H1 (cell line): ENCODE data around the gene PCDHA1. TPM values are rescaled to one million over a fixed set of nuclear protein-coding genes. Genes with fewer than 3 reads are reported as not detected.

ENCODE experiments used
- CTCF ChIA-PET: fragments of 300-600 bp; sonication (Branson Sonifier 250); formaldehyde crosslinking; loops from one replicate; lab custom pipeline; 2021; ENCODE audit not compliant: partially characterized antibody; lab: Charles Lee
- POLR2A ChIA-PET: fragments of 300-600 bp; sonication (Branson Sonifier 250); formaldehyde crosslinking; loops from one replicate; lab custom pipeline; 2021; ENCODE audit warnings: inconsistent platforms; ENCODE audit not compliant: partially characterized antibody; lab: Charles Lee
- DNase-seq, 2 experiments: peaks; one replicate each; pipeline versions ENCODE4 v3.0.0 to v3.0.0-alpha.2; 2010 to 2022; ENCODE audit warnings: low spot score in 2 of 2, low read depth in 1 of 2, mixed read lengths in 1 of 2
- FAIRE-seq: peaks from 2 replicates; lab custom pipeline; 2011; peaks lifted over from hg19 to GRCh38; lab: Jason Lieb, UNC
- H2AFZ ChIP-seq: 2 replicates; pipeline ENCODE4 v1.8.1; 2012; ENCODE audit warnings: low read length, inconsistent platforms
- H2AK5ac ChIP-seq: 2 replicates; pipeline ENCODE4 v1.6.1; 2013; ENCODE audit warnings: low read depth, low read length
- H2BK120ac ChIP-seq: replicated peaks from 2 replicates; pipeline ENCODE3; 2013; ENCODE audit warnings: low read depth, low read length, inconsistent platforms
- H2BK12ac ChIP-seq: 2 replicates; pipeline ENCODE4 v1.6.1; 2013; ENCODE audit warnings: low read depth, low read length
- H2BK15ac ChIP-seq: 2 replicates; pipeline ENCODE4 v1.6.1; 2013; ENCODE audit warnings: low read length
- H2BK20ac ChIP-seq: 2 replicates; pipeline ENCODE4 v1.6.1; 2013; ENCODE audit warnings: low read length
- H2BK5ac ChIP-seq: 2 replicates; pipeline ENCODE4 v1.6.1; 2013; ENCODE audit warnings: low read depth, low read length
- H3K14ac ChIP-seq: 2 replicates; pipeline ENCODE4 v1.6.1; 2013; ENCODE audit warnings: inconsistent platforms; ENCODE audit not compliant: insufficient read length
- H3K18ac ChIP-seq: 2 replicates; pipeline ENCODE4 v1.6.1; 2013; ENCODE audit warnings: low read length; ENCODE audit errors: extremely low read depth
- H3K23ac ChIP-seq: 2 replicates; pipeline ENCODE4 v1.6.1; 2013; ENCODE audit warnings: inconsistent platforms; ENCODE audit not compliant: insufficient read length
- H3K23me2 ChIP-seq: 2 replicates; pipeline ENCODE4 v1.6.1; 2013; ENCODE audit warnings: low read depth, low read length
- H3K27ac ChIP-seq: 2 replicates; pipeline ENCODE4 v1.6.1; 2011; ENCODE audit warnings: low read depth, low read length, inconsistent platforms
- H3K27me3 ChIP-seq, 4 experiments: replicated peaks in 1 of 4; 1 replicate in 1 of 4; 2 replicates in 3 of 4; pipeline versions ENCODE4 v1.6.1 to v1.8.1; 2011 to 2013; ENCODE audit warnings: low read length in 3 of 4, mild to moderate bottlenecking in 3 of 4, inconsistent platforms in 2 of 4, mixed read lengths in 2 of 4, moderate library complexity in 1 of 4; ENCODE audit not compliant: control insufficient read depth in 3 of 4, insufficient read depth in 3 of 4; ENCODE audit errors: extremely low read depth in 1 of 4
- H3K36me3 ChIP-seq, 4 experiments: 2 replicates each; pipeline versions ENCODE4 v1.6.1 to v1.8.1; 2011 to 2013; ENCODE audit warnings: mild to moderate bottlenecking in 4 of 4, low read length in 3 of 4, moderate library complexity in 2 of 4, control low read depth in 1 of 4, inconsistent platforms in 1 of 4; ENCODE audit not compliant: insufficient read depth in 4 of 4, control insufficient read depth in 2 of 4
- H3K4ac ChIP-seq: replicated peaks from 2 replicates; pipeline ENCODE3; 2013; ENCODE audit warnings: low read length, low read depth, mixed read lengths, inconsistent platforms; ENCODE audit not compliant: insufficient read length
- H3K4me1 ChIP-seq, 4 experiments: replicated peaks in 1 of 4; 1 replicate in 1 of 4; 2 replicates in 3 of 4; pipeline versions ENCODE4 v1.6.1 to v1.8.1; 2011 to 2013; ENCODE audit warnings: low read length in 3 of 4, inconsistent platforms in 2 of 4, mixed read lengths in 1 of 4; ENCODE audit not compliant: insufficient read depth in 4 of 4, control insufficient read depth in 3 of 4
- H3K4me2 ChIP-seq, 2 experiments: 2 replicates each; pipeline versions ENCODE4 v1.6.1 to v1.8.1; 2011 to 2013; ENCODE audit warnings: low read depth in 2 of 2, low read length in 2 of 2, control low read depth in 1 of 2, inconsistent platforms in 1 of 2, mild to moderate bottlenecking in 1 of 2; ENCODE audit not compliant: insufficient read depth in 1 of 2
- H3K4me3 ChIP-seq, 4 experiments: fragments of 200-600, 300-600 bp in 1 of 4; sonication (generic), shearing (Covaris generic), sonication (Bioruptor Twin) in 1 of 4; 2 replicates each; pipeline versions ENCODE4 v1.5.1 to v1.8.1; 2011 to 2016; ENCODE audit warnings: low read length in 4 of 4, low read depth in 3 of 4, control low read depth in 2 of 4, inconsistent platforms in 2 of 4, mild to moderate bottlenecking in 2 of 4, mixed read lengths in 1 of 4, moderate library complexity in 1 of 4; ENCODE audit not compliant: insufficient read depth in 2 of 4; ENCODE audit errors: extremely low read depth in 1 of 4
- H3K56ac ChIP-seq: replicated peaks from 2 replicates; pipeline ENCODE3; 2013; ENCODE audit warnings: low read depth, mild to moderate bottlenecking, mixed read lengths, low read length, inconsistent platforms; ENCODE audit not compliant: insufficient read length
- H3K79me1 ChIP-seq: 2 replicates; pipeline ENCODE4 v1.6.1; 2013; ENCODE audit warnings: low read depth, low read length, control low read depth
- H3K79me2 ChIP-seq, 2 experiments: 2 replicates each; pipeline versions ENCODE4 v1.6.1 to v1.8.1; 2012 to 2013; ENCODE audit warnings: low read length in 2 of 2, mild to moderate bottlenecking in 2 of 2, inconsistent platforms in 1 of 2; ENCODE audit not compliant: insufficient read depth in 2 of 2, control insufficient read depth in 1 of 2
- H3K9ac ChIP-seq, 4 experiments: replicated peaks in 1 of 4; 1 replicate in 1 of 4; 2 replicates in 3 of 4; pipeline versions ENCODE4 v1.6.1 to v1.8.1; 2011 to 2013; ENCODE audit warnings: low read depth in 3 of 4, low read length in 3 of 4, control low read depth in 2 of 4, mild to moderate bottlenecking in 2 of 4, moderate library complexity in 2 of 4, inconsistent platforms in 1 of 4; ENCODE audit errors: extremely low read depth in 1 of 4
- H3K9me3 ChIP-seq, 2 experiments: 2 replicates each; pipeline versions ENCODE4 v1.6.1 to v1.8.1; 2012 to 2013; ENCODE audit warnings: mild to moderate bottlenecking in 2 of 2, moderate library complexity in 2 of 2, control low read depth in 1 of 2, inconsistent platforms in 1 of 2, low read depth in 1 of 2, low read length in 1 of 2, mixed read lengths in 1 of 2; ENCODE audit not compliant: insufficient read depth in 2 of 2
- H4K20me1 ChIP-seq, 2 experiments: replicated peaks in 1 of 2; 2 replicates each; pipeline versions ENCODE3 to v1.8.1; 2011 to 2013; ENCODE audit warnings: inconsistent platforms in 2 of 2, low read length in 2 of 2, mild to moderate bottlenecking in 1 of 2; ENCODE audit not compliant: insufficient read depth in 2 of 2, control insufficient read depth in 1 of 2
- H4K5ac ChIP-seq: 2 replicates; pipeline ENCODE4 v1.6.1; 2013; ENCODE audit warnings: low read length, low read depth, mixed read lengths, inconsistent platforms; ENCODE audit not compliant: insufficient read length
- H4K8ac ChIP-seq: 2 replicates; pipeline ENCODE4 v1.8.0; 2013; ENCODE audit warnings: mild to moderate bottlenecking, moderate library complexity, low read length, inconsistent platforms; ENCODE audit not compliant: insufficient read depth; ENCODE audit errors: extremely low read depth
- H4K91ac ChIP-seq: replicated peaks from 2 replicates; pipeline ENCODE3; 2013; ENCODE audit warnings: low read length, mixed read lengths, inconsistent platforms; ENCODE audit not compliant: insufficient read length
- BACH1 ChIP-seq: IDR thresholded peaks from 2 replicates; pipeline ENCODE4 v1.6.1; 2012; ENCODE audit warnings: low read length, improper control_type of control experiment
- CBX5 ChIP-seq: fragments of 300-800, 300-1000 bp; sonication (generic); IDR thresholded peaks from 2 replicates; pipeline ENCODE4 v1.7.1; 2016; ENCODE audit warnings: antibody characterized with exemption, low read length, low read depth
- CEBPB ChIP-seq: IDR thresholded peaks from 2 replicates; pipeline ENCODE4 v1.6.1; 2012; ENCODE audit warnings: low read depth, low read length
- KDM4A ChIP-seq: IDR thresholded peaks from one replicate; pipeline ENCODE4 v1.7.1; 2012; ENCODE audit warnings: low read depth, mild to moderate bottlenecking, moderate library complexity, low read length, inconsistent platforms; ENCODE audit not compliant: severe bottlenecking
- KDM5A ChIP-seq: fragments of 200-600 bp; IDR thresholded peaks from 2 replicates; pipeline ENCODE4 v1.7.1; 2012; ENCODE audit warnings: mild to moderate bottlenecking, low read length, inconsistent platforms, mixed read lengths
- MAFK ChIP-seq: IDR thresholded peaks from 2 replicates; pipeline ENCODE4 v1.6.1; 2012; ENCODE audit warnings: low read depth, mild to moderate bottlenecking, improper control_type of control experiment, low read length
- SIN3A ChIP-seq, 2 experiments: IDR thresholded peaks in 1 of 2; conservative IDR thresholded peaks in 1 of 2; 2 replicates each; pipeline ENCODE4 v1.6.1; 2011 to 2012; ENCODE audit warnings: low read length in 2 of 2, improper control_type of control experiment in 1 of 2, low read depth in 1 of 2, mild to moderate bottlenecking in 1 of 2
- SP1 ChIP-seq: IDR thresholded peaks from 2 replicates; pipeline ENCODE4 v1.6.1; 2011; ENCODE audit warnings: low read depth, low read length
- SP2 ChIP-seq: IDR thresholded peaks from 2 replicates; pipeline ENCODE4 v1.6.1; 2012; ENCODE audit warnings: mild to moderate bottlenecking, low read length, inconsistent platforms
- TBP ChIP-seq: IDR thresholded peaks from 2 replicates; pipeline ENCODE4 v1.6.1; 2011; ENCODE audit warnings: low read depth, low read length, improper control_type of control experiment
- polyA plus RNA-seq, 7 experiments: library from polyadenylated mRNA; depleted of rRNA in 3 of 7; stranded (reverse) in 5 of 7; unstranded in 2 of 7; fragments of >200 nt in 5 of 7; fragments of 200-250 nt in 2 of 7; gene quantifications; 1 replicate in 5 of 7; 2 replicates in 1 of 7; 4 replicates in 1 of 7; pipeline versions ENCODE4 v1.2.1 to v1.2.3, GENCODE V29; 2011 to 2013; ENCODE audit warnings: missing spikeins in 2 of 7, mixed read lengths in 2 of 7
- total RNA-seq: library from RNA; stranded (reverse); fragmentation: NEBNext Ultra II Directional; extraction: Animal tissue kit (Norgen Biotek cat#: 25700); gene quantifications from 2 replicates; pipeline ENCODE4 v1.2.1, GENCODE V29; 2021

The PCDHA1 gene
- total and polyA plus RNA-seq, 2 of the 8 experiments (the other 6 are each of a cell fraction or from before 2014, with no cell fraction given) = 0.23 to 0.50 TPM

DNA sequence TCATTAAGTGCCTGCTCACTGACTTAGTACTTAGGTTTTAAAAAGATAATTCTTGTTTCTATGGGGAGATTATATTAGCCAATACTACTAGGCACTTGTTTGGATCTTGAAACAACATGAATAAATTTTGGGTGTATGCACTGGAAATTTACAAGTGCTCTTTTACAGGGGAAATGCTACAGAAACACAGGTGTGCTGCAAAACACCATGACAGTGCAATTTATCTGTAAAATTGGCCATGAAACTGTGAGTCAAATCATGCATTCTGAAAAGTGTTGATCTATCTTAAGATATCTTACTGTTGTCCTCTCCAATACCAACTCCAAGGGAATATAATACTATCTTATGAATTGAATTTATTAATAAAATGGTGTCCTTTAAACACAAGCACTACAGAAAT lies 253.1 kb downstream of the PCDHA1 start:
- no peaks in the 10 kb centered on the region for H4K20me1 ChIP-seq
- H3K9me3 ChIP-seq = no peaks in the 10 kb centered on the region
- no peak overlapping the region for H2BK5ac ChIP-seq
- POLR2A ChIA-PET = interaction anchor here (1.5 to 3.1 kb wide), 7 partner anchors 10 to 112 kb away, joined by 4 to 41 read pairs (median 8); partner anchors contain the start of gene PCDHAC1
- CTCF ChIA-PET = interaction anchor here (1.1 to 5.7 kb wide), 21 partner anchors 13 to 198 kb away, joined by 3 to 141 read pairs (median 18); partner anchors contain the start of genes PCDHA11, PCDHA12, PCDHA13 and PCDHA8
- FAIRE-seq (no peak), DNase-seq (no peak)
- peaks cover 0 to 8% (median 6%) of the 10 kb centered on the region in 4 experiments; a peak in 3 of 7 replicates for H3K4me1 ChIP-seq
- no peaks in the 10 kb centered on the region for H3K27me3 ChIP-seq
- H2BK15ac ChIP-seq = no peak overlapping the region
- no peaks in the 10 kb centered on the region for H3K36me3 ChIP-seq
- H2AFZ ChIP-seq = no peak overlapping the region
- TF ChIP-seq SP1 (no peak), SIN3A (conservative IDR thresholded peaks at IDR 0.05 in 1 of 2, IDR thresholded peaks at IDR 0.05 in 1 of 2; ENCODE audit: low read depth in 1 of 2, low read length in 2 of 2) (no peak), CEBPB (no peak), CBX5 (no peak), TBP (no peak), BACH1 (peak; percentile 21; the same call in 1 of the 2 replicates), KDM4A (no peak), SP2 (no peak), MAFK (0 out of 2 replicates have a peak, but pooled peaks have one; percentile 5), KDM5A (no peak)
- no peak overlapping the region for H3K56ac ChIP-seq
- no peak overlapping the region for H2BK120ac ChIP-seq
- no peak overlapping the region for H2BK12ac ChIP-seq
- no peak overlapping the region for H3K4ac ChIP-seq
- H3K4me3 ChIP-seq = peak overlapping the region in 1 of 4 experiments; percentile 86; a peak in 2 of 8 replicates
- no peaks in the 10 kb centered on the region for H3K79me2 ChIP-seq
- no peak overlapping the region for H4K91ac ChIP-seq
- H3K23me2 ChIP-seq = peaks cover 8% of the 10 kb centered on the region
- H3K27ac ChIP-seq = no peak overlapping the region
- H3K14ac ChIP-seq = no peak overlapping the region
- no peak overlapping the region for H4K8ac ChIP-seq
- peak overlapping the region in 1 of 2 experiments; percentile 87; a peak in 1 of 4 replicates for H3K4me2 ChIP-seq
- H3K9ac ChIP-seq = no peak overlapping the region
- H3K23ac ChIP-seq = no peak overlapping the region
- no peak overlapping the region for H2AK5ac ChIP-seq
- H4K5ac ChIP-seq = no peak overlapping the region
- H2BK20ac ChIP-seq = no peak overlapping the region
- no peak overlapping the region for H3K18ac ChIP-seq
- no peaks in the 10 kb centered on the region for H3K79me1 ChIP-seq
